Measurements from ENCODE around the gene CNFN. TPM values are rescaled to one million over a fixed set of nuclear protein-coding genes. Genes with fewer than 3 reads are reported as not detected.
A peak's percentile ranks its signal among the peaks of the same experiment; 100 is the strongest.

The CNFN gene
- total RNA-seq, 2 donors from 2014 or later: not detected

DNA sequence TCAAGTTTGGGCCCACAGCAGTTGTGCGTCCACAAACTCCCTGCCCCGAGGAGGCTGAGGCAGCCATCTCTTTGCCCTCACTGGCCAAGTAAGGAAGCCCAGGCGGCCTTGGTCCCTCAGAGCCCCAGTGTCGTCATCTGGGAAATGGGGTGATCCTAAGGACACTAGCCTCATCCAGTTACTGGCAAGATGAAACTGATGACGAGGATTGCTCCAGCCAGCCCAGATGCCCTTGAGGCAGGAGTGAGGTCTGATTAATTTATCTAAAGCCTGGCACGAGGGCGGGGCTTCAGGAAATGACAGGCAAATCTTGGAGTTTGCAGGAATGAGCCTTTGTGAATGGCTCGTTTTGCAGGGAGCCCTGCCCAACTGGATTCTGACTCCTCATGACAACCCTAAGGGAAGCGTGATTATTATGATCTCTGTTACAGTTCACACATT, 31.5 kb upstream of the CNFN start:
- Mint-ChIP-seq H3K4me3 (peak overlapping the region; percentile 92), H3K4me1 (ENCODE audit: low read depth in 2 of 2) (peaks cover 36 to 38% of the 10 kb centered on the region in 2 donors), H3K9me3 (no peaks in the 10 kb centered on the region), H3K36me3 (no peaks in the 10 kb centered on the region), H3K27me3 (no peaks in the 10 kb centered on the region), H3K27ac (peak overlapping the region; percentile 69 to 95)
- ATAC-seq: no peak
- no peak for DNase-seq (ENCODE audit: low spot score)

- DNase-seq (ENCODE audit: low spot score) (no peak), ATAC-seq (no peak)
- no peaks in the 10 kb centered on the region for H3K27me3 Mint-ChIP-seq
- peaks cover 36 to 38% of the 10 kb centered on the region in 2 donors for H3K4me1 Mint-ChIP-seq (ENCODE audit: low read depth in 2 of 2)
- H3K4me3 Mint-ChIP-seq: peak overlapping the region; percentile 92
- peak overlapping the region in 1 of 2 donors; percentile 69 for H3K27ac Mint-ChIP-seq
- no peaks in the 10 kb centered on the region for H3K36me3 Mint-ChIP-seq
- H3K9me3 Mint-ChIP-seq: no peaks in the 10 kb centered on the region
These were observed 31.0 kb upstream of the CNFN start for GRCh38 chr19:42421101-42421500.

DNA sequence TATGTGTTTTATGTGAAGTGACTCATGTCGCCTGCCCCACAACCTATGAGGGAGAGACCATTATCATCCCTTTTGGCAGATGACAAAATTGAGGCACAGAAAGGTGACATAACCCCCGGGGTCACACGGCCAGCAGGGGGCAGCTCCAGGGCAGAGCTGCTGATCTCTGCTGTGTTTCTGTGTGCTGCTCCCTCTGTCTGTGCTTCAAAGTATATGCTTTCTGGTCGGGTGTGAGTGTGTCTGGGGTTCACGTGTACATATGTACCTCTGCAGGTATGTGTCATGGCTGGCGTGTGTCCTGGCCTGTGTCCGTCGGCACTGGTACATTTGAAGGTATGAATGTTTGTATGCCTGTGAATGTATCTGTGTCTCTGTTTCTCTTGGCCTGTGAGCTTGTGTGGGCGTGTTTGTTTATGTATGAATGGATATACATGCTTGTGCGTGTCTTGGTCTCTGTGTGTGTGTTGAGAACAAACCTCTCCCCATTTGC, 30.0 kb upstream of the CNFN start:
- Mint-ChIP-seq H3K9me3 (no peaks in the 10 kb centered on the region), H3K36me3 (no peaks in the 10 kb centered on the region), H3K27ac (no peak overlapping the region), H3K4me3 (no peak overlapping the region), H3K4me1 (ENCODE audit: low read depth in 2 of 2) (peaks cover 36 to 38% of the 10 kb centered on the region in 2 donors), H3K27me3 (no peaks in the 10 kb centered on the region)
- ATAC-seq (no peak), DNase-seq (ENCODE audit: low spot score) (peak; percentile 73)

GRCh38 chr19:42419309-42419708, 29.2 kb upstream of the CNFN start:
- Mint-ChIP-seq H3K27ac (no peak overlapping the region), H3K36me3 (no peaks in the 10 kb centered on the region), H3K27me3 (no peaks in the 10 kb centered on the region), H3K4me3 (no peak overlapping the region), H3K4me1 (ENCODE audit: low read depth in 2 of 2) (peaks cover 36 to 38% of the 10 kb centered on the region in 2 donors), H3K9me3 (no peaks in the 10 kb centered on the region)
- no peak for DNase-seq (ENCODE audit: low spot score)
- ATAC-seq: no peak

- Mint-ChIP-seq H3K4me1 (ENCODE audit: low read depth in 2 of 2) (peaks cover 0 to 8% of the 10 kb centered on the region in 2 donors), H3K36me3 (no peaks in the 10 kb centered on the region), H3K27me3 (no peaks in the 10 kb centered on the region), H3K9me3 (no peaks in the 10 kb centered on the region), H3K27ac (no peak overlapping the region), H3K4me3 (no peak overlapping the region)
- ATAC-seq: peak in 1 of 2 donors; percentile 13
- DNase-seq (ENCODE audit: low spot score): no peak
These were observed 22.6 kb upstream of the CNFN start for GRCh38 chr19:42412661-42413076.

DNA sequence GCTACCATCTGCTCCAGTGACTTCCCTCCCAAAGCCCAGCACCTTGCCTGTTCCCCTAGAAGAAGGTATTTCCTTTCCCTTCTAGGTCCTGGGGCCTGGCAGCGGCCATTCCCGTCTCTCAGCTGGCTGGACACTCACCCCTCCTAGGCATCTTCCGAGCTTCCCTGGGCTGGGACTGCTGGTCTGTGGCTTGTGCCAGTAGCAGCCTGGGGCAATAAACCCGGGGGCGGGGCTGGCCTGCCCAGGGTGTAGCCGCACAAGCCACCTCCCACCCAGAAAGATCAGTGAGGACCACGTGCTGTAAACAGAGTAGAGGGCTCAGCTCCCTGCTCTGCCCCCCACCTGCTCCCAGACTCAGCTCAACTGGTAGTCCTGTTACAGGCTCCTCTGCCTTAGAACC, 22.1 kb upstream of the CNFN start:
- no peaks in the 10 kb centered on the region for H3K9me3 Mint-ChIP-seq
- no peaks in the 10 kb centered on the region for H3K36me3 Mint-ChIP-seq
- no peak overlapping the region for H3K27ac Mint-ChIP-seq
- H3K27me3 Mint-ChIP-seq: no peaks in the 10 kb centered on the region
- DNase-seq (ENCODE audit: low spot score): no peak
- H3K4me1 Mint-ChIP-seq (ENCODE audit: low read depth in 2 of 2): peaks cover 0 to 8% of the 10 kb centered on the region in 2 donors
- peak in 1 of 2 donors; percentile 33 for ATAC-seq
- no peak overlapping the region for H3K4me3 Mint-ChIP-seq

DNA sequence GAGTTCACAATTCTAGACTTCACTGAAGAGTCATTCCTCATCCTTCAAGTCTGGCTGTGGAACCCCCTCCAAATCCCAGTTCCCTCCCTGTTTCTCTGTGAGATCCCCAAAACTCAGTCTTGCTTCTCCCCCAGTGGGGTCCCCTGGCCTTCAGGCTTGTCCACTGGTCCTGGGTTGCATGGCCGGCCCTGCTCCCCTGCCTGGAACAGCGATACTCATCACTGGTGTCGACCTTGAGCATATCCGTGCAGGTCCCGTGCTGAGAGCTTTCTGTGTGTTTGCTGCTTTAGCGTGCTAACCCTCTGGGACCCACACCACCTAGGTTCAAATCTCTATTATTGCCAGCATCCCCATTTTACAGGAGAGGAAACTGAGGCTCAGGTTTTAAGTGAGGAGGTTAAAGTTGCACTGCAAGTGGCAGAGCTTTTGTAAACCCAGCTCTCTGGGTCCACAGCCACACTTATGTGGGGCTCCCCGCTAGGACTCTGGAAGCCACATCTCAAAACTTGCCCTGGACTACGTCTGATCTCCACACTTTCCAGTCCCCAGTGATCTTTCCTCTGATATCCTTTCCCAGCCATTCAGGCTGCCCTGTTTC, 21.6 kb upstream of the CNFN start:
- no peaks in the 10 kb centered on the region for H3K9me3 Mint-ChIP-seq
- H3K36me3 Mint-ChIP-seq: no peaks in the 10 kb centered on the region
- H3K27ac Mint-ChIP-seq: peak overlapping the region in 1 of 2 donors; percentile 32
- ATAC-seq (no peak), DNase-seq (ENCODE audit: low spot score) (no peak)
- peaks cover 0 to 10% of the 10 kb centered on the region in 2 donors for H3K4me1 Mint-ChIP-seq (ENCODE audit: low read depth in 2 of 2)
- H3K4me3 Mint-ChIP-seq: no peak overlapping the region
- H3K27me3 Mint-ChIP-seq: no peaks in the 10 kb centered on the region

DNA sequence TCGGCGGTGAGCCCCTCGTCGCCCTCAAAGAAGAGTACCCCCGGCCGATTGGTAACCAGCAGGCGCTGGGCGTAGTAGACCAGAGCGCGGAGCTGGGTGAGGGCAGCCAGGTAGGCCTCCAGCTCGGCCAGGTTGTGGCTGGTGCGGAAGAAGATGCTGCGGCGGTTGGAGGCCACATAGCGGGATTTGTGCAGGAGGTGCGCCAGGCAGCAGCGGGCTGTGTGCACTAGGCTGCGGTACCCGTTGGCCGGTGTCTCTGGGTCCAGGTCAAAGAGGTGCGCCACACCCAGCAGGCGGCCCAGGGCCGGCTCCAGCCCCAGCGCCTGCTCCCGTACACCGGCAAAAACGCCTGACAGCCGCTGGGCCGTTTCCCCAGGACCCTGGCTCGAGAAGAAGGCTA, 20.3 kb upstream of the CNFN start:
- no peak for ATAC-seq
- Mint-ChIP-seq H3K36me3 (no peaks in the 10 kb centered on the region), H3K9me3 (no peaks in the 10 kb centered on the region), H3K27ac (no peak overlapping the region), H3K4me3 (no peak overlapping the region), H3K4me1 (ENCODE audit: low read depth in 2 of 2) (peaks cover 0 to 11% of the 10 kb centered on the region in 2 donors), H3K27me3 (no peaks in the 10 kb centered on the region)
- no peak for DNase-seq (ENCODE audit: low spot score)

DNA sequence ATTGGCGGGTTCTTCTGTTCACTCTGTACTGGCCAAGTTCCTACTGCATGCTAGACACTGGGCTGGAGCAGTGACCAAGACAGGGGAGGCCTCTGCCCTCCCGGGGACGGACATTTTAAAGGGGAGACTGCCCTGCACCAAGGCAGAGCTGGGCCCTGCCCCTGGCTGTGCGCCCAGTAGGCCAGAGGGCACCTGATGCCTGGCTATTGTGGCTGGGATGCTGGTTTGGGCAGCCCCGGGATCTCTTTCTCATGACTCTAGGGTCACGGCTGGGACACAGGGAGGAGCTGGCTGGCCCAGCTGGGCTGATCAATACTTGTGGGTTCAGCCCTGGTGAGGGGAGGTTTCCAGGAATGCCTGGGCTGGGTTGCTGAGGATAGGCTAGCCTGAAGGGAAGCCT, 19.4 kb upstream of the CNFN start:
- H3K27ac Mint-ChIP-seq: no peak overlapping the region
- peaks cover 0 to 9% of the 10 kb centered on the region in 2 donors for H3K4me1 Mint-ChIP-seq (ENCODE audit: low read depth in 2 of 2)
- ATAC-seq: no peak
- DNase-seq (ENCODE audit: low spot score): no peak
- H3K4me3 Mint-ChIP-seq: no peak overlapping the region
- H3K9me3 Mint-ChIP-seq: no peaks in the 10 kb centered on the region
- no peaks in the 10 kb centered on the region for H3K27me3 Mint-ChIP-seq
- no peaks in the 10 kb centered on the region for H3K36me3 Mint-ChIP-seq

DNA sequence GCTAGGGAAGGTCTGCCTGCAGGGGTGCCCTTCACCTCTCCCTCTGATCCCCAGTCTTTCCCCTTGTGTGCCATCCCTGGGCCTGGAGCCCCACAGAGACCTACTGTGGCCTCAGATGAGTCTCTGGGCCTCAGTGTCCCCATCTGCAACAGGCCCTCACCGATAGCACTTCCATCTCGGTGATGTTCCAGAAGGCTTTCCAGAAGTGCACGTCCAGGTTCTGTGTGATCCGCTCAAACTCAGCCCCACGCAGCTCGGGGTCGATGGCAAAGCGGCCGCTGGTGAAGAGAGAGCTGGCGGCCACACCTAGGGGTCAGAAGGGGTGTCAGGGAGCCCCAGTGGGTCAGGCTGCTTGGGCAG, 17.7 kb upstream of the CNFN start:
- ATAC-seq: no peak
- H3K9me3 Mint-ChIP-seq: no peaks in the 10 kb centered on the region
- no peak for DNase-seq (ENCODE audit: low spot score)
- H3K36me3 Mint-ChIP-seq: no peaks in the 10 kb centered on the region
- no peaks in the 10 kb centered on the region for H3K27me3 Mint-ChIP-seq
- peaks cover 0 to 9% of the 10 kb centered on the region in 2 donors for H3K4me1 Mint-ChIP-seq (ENCODE audit: low read depth in 2 of 2)
- H3K4me3 Mint-ChIP-seq: no peak overlapping the region
- no peak overlapping the region for H3K27ac Mint-ChIP-seq

DNA sequence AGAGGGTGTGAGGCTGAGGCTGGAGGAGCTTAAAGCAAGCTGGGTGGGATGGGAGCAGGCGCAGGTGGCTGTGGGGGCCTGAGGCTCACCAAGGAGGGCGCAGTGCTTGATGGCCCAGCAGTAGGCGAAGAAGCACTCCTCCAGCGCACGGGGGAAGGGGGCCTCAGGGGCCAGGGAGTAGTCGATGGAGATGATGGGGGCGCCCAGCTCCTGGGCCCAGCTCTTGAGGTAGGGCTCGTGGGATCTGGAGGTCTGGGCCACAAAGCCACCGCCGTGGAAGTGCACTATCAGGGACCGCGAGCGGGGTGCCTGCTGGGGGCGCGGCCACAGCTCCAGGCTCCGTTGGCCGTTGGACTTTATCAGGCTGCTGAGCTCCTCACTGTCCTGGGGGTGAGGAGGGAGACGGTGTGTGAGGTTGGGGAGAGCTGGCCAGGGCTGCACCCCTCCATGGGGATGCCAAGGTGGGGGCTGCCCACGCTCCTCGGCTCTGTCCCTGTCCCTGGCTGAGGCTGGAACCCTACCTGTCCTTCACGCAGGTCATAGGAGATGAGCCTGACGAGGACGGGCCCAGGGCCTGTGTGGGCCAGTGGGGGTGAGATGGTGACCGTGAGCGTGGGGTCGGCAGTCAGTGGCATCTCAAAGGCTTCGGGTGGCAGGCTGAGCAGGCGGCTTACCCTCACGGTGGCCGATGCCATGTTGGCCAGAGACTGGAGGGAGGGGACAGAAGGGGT, 17.2 kb upstream of the CNFN start:
- Mint-ChIP-seq H3K9me3 (no peaks in the 10 kb centered on the region), H3K27ac (no peak overlapping the region)
- ATAC-seq: no peak

DNA sequence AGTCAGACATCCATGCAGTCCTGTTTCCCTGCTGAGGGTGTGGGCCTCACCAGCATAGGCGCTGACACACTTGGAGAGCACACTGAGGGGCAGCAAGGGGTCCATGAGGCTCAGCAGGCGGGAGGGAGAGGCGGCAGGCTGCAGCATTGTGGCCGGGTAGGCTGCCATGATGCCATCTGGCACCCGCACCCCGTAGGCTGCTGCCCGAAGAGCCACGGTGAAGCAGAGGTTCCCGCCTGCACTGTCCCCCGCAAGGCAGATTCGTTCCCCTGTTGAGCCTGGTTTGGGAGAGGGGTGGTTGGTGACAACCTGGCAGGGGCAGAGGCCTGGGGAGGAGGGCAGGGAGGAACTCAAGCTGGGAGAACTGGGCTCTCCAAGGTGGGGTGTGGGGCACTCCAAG, 16.0 kb upstream of the CNFN start:
- peaks cover 0 to 20% of the 10 kb centered on the region in 2 donors for H3K4me1 Mint-ChIP-seq (ENCODE audit: low read depth in 2 of 2)
- H3K27me3 Mint-ChIP-seq: no peaks in the 10 kb centered on the region
- DNase-seq (ENCODE audit: low spot score) (no peak), ATAC-seq (no peak)
- no peak overlapping the region for H3K27ac Mint-ChIP-seq
- H3K4me3 Mint-ChIP-seq: no peak overlapping the region
- no peaks in the 10 kb centered on the region for H3K9me3 Mint-ChIP-seq
- no peaks in the 10 kb centered on the region for H3K36me3 Mint-ChIP-seq

More for the DNA sequence above, 17.2 kb upstream of the CNFN start:
- no peak for DNase-seq (ENCODE audit: low spot score)
- peaks cover 0 to 11% of the 10 kb centered on the region in 2 donors for H3K4me1 Mint-ChIP-seq (ENCODE audit: low read depth in 2 of 2)
- no peaks in the 10 kb centered on the region for H3K27me3 Mint-ChIP-seq
- H3K36me3 Mint-ChIP-seq: no peaks in the 10 kb centered on the region
- H3K4me3 Mint-ChIP-seq: no peak overlapping the region

DNA sequence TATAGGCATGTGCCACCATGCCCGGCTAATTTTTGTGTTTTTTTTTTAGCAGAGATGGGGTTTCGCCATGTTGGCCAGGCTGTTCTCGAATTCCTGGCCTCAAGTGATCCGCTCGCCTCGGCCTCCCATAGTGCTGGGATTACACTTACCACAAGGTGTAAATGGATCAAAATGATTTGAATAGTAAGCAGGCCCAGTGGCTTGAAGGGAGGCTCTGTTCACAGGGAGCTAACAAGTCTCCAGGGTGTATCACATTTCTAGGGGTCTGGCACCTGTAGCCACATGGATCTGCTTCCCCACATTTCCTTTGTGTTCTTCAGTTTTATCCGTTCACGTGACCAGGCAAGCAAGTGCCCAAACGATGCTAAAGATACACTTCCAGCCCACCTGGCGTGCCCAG, 13.5 kb upstream of the CNFN start:
- DNase-seq (ENCODE audit: low spot score): no peak

DNA sequence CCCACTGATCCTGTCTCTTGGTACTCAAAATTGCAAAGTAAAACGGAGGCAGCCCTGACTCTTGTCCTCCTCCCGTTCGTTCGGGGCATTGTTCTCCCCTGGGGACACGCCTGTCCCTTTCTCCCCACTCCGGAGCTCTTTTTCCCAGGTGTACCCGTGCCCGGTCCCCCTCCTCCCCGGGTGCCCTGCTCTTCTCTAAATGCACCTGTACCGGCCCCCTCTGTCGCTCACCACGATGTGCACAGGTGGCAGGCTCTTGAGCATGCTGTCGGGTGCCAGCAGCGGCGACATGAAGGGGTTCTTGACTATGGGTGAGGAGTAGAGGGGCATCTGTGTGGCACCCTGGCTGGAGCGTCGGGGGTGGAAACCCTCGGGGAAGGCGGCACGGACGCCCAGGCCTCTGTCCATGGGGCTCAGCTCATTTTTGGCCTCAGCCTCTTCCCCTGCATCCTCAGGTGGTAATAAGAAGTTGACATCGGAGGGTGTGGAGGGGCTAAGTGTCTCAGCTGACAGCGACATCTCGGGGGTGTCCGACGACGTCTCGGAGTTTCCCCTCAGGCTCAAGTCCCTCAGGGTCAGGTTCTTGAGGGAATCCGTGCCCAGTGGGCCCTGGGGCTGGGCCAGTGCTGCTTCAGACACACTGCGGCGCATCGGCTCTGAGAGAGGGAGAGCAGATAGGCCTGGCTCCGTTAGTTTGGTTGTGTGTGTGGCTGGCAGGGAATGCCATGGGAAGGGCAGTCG, 12.4 kb upstream of the CNFN start:
- H3K9me3 Mint-ChIP-seq: no peaks in the 10 kb centered on the region
- H3K4me3 Mint-ChIP-seq: peak overlapping the region; percentile 81
- H3K27me3 Mint-ChIP-seq: no peaks in the 10 kb centered on the region
- DNase-seq (ENCODE audit: low spot score) (no peak), ATAC-seq (no peak)
- H3K27ac Mint-ChIP-seq: peak overlapping the region; percentile 47 to 48
- peaks cover 18 to 27% of the 10 kb centered on the region in 2 donors for H3K4me1 Mint-ChIP-seq (ENCODE audit: low read depth in 2 of 2)
- H3K36me3 Mint-ChIP-seq: no peaks in the 10 kb centered on the region

More for the DNA sequence above, 13.5 kb upstream of the CNFN start:
- H3K27me3 Mint-ChIP-seq: no peaks in the 10 kb centered on the region
- no peaks in the 10 kb centered on the region for H3K9me3 Mint-ChIP-seq
- no peak for ATAC-seq
- H3K4me3 Mint-ChIP-seq: no peak overlapping the region
- H3K36me3 Mint-ChIP-seq: no peaks in the 10 kb centered on the region
- H3K27ac Mint-ChIP-seq: no peak overlapping the region
- H3K4me1 Mint-ChIP-seq (ENCODE audit: low read depth in 2 of 2): peaks cover 12 to 27% of the 10 kb centered on the region in 2 donors
